Measurements from ENCODE around the gene CACNA1G. TPM values are rescaled to one million over a fixed set of nuclear protein-coding genes. Genes with fewer than 3 reads are reported as not detected.

Gene CACNA1G
- total and polyA plus RNA-seq, 2 donors from 2014 or later = 0.06 TPM; not detected in 1

- H3K4me1 ChIP-seq (ENCODE audit: control insufficient read depth in 2 of 3, insufficient read depth in 2 of 3, low read depth in 1 of 3, low read length in 3 of 3) = peaks cover 4 to 18% (median 8%) of the 10 kb centered on the region in 3 donors
- peak in 3 of 5 donors; percentile 59 to 91 (median 67) for DNase-seq
- H3K36me3 ChIP-seq (ENCODE audit: control insufficient read depth in 2 of 3, insufficient read depth in 3 of 3, low read length in 3 of 3) = no peaks in the 10 kb centered on the region
- H3K9ac ChIP-seq (ENCODE audit: low read length in 3 of 3) = no peak within 1 kb of the TSS
- H3K4me3 ChIP-seq (ENCODE audit: low read length in 3 of 3) = peak within 1 kb of the TSS in 2 of 3 donors; percentile 39 to 50
- peaks cover 3% of the 10 kb centered on the region for H3K27me3 ChIP-seq (ENCODE audit: control insufficient read depth, insufficient read depth, low read length)
- no peak for FAIRE-seq
- intact Hi-C loops (cut with DNase I) = loop anchor here (10.0 kb wide), 1 partner anchor 50 kb away; no protein-coding TSS in a partner anchor
- H3K27ac ChIP-seq (ENCODE audit: low read depth in 2 of 2, low read length in 2 of 2) = peak within 1 kb of the TSS in 1 of 2 donors; percentile 38
- no peak for TF ChIP-seq CTCF (IDR thresholded peaks at IDR 0.05; ENCODE audit: borderline replicate concordance, extremely low read depth, insufficient read depth)
- H3K9me3 ChIP-seq (ENCODE audit: control insufficient read depth in 2 of 3, insufficient read depth in 1 of 3, low read length in 3 of 3) = no peaks in the 10 kb centered on the region
Measured at GRCh38 chr17:50634224-50634914, 73.9 kb downstream of the CACNA1G start, which contains the start of gene ABCC3. Gene ABCC3 (plus strand): TSS chr17:50634881. CDS start chr17:50634937, 56 bp downstream.

- FAIRE-seq = no peak
- intact Hi-C loops (cut with DNase I) = loop anchor here (10.0 kb wide), 1 partner anchor 50 kb away; no protein-coding TSS in a partner anchor
- peak overlapping the region in 1 of 2 donors; percentile 38 for H3K27ac ChIP-seq (ENCODE audit: low read depth in 2 of 2, low read length in 2 of 2)
- TF ChIP-seq CTCF (IDR thresholded peaks at IDR 0.05; ENCODE audit: borderline replicate concordance, extremely low read depth, insufficient read depth) = no peak
- H3K36me3 ChIP-seq (ENCODE audit: control insufficient read depth in 2 of 3, insufficient read depth in 3 of 3, low read length in 3 of 3) = no peaks in the 10 kb centered on the region
- DNase-seq = peak in 2 of 5 donors; percentile 51 to 82
- H3K4me1 ChIP-seq (ENCODE audit: control insufficient read depth in 2 of 3, insufficient read depth in 2 of 3, low read depth in 1 of 3, low read length in 3 of 3) = peaks cover 4 to 21% (median 8%) of the 10 kb centered on the region in 3 donors
- H3K9me3 ChIP-seq (ENCODE audit: control insufficient read depth in 2 of 3, insufficient read depth in 1 of 3, low read length in 3 of 3) = no peaks in the 10 kb centered on the region
- peak overlapping the region in 2 of 3 donors; percentile 39 to 50 for H3K4me3 ChIP-seq (ENCODE audit: low read length in 3 of 3)
- H3K9ac ChIP-seq (ENCODE audit: low read length in 3 of 3) = no peak overlapping the region
- H3K27me3 ChIP-seq (ENCODE audit: control insufficient read depth, insufficient read depth, low read length) = peaks cover 3% of the 10 kb centered on the region
Measured at GRCh38 chr17:50634915-50635731, 74.6 kb downstream of the CACNA1G start.

- Histone ChIP-seq H3K27ac (ENCODE audit: low read depth in 2 of 2, low read length in 2 of 2) (no peak overlapping the region), H3K27me3 (ENCODE audit: control insufficient read depth, insufficient read depth, low read length) (peaks cover 3% of the 10 kb centered on the region), H3K4me3 (ENCODE audit: low read length in 3 of 3) (peak overlapping the region in 1 of 3 donors; percentile 50), H3K9ac (ENCODE audit: low read length in 3 of 3) (no peak overlapping the region), H3K36me3 (ENCODE audit: control insufficient read depth in 2 of 3, insufficient read depth in 3 of 3, low read length in 3 of 3) (no peaks in the 10 kb centered on the region), H3K9me3 (ENCODE audit: control insufficient read depth in 2 of 3, insufficient read depth in 1 of 3, low read length in 3 of 3) (no peaks in the 10 kb centered on the region), H3K4me1 (ENCODE audit: control insufficient read depth in 2 of 3, insufficient read depth in 2 of 3, low read depth in 1 of 3, low read length in 3 of 3) (peaks cover 4 to 25% (median 11%) of the 10 kb centered on the region in 3 donors)
- TF ChIP-seq CTCF (IDR thresholded peaks at IDR 0.05; ENCODE audit: borderline replicate concordance, extremely low read depth, insufficient read depth) = no peak
- intact Hi-C loops (cut with DNase I) = loop anchor here (10.0 kb wide), 1 partner anchor 49 kb away; no protein-coding TSS in a partner anchor
- DNase-seq = peak in 3 of 5 donors; percentile 17 to 42 (median 38)
- FAIRE-seq = no peak
Measured at GRCh38 chr17:50635732-50635981, 75.1 kb downstream of the CACNA1G start.

Data from kidney (tissue), 14 donors.